NCI-H1436 treated with DMSO at 0.1 percent for 48 hours (cell line): ENCODE measurements around the gene SLC25A44.

Experiments
- DNase-seq: peaks from one replicate; lab custom pipeline; 2025; lab: John Stamatoyannopoulos, UW

Gene SLC25A44

DNA sequence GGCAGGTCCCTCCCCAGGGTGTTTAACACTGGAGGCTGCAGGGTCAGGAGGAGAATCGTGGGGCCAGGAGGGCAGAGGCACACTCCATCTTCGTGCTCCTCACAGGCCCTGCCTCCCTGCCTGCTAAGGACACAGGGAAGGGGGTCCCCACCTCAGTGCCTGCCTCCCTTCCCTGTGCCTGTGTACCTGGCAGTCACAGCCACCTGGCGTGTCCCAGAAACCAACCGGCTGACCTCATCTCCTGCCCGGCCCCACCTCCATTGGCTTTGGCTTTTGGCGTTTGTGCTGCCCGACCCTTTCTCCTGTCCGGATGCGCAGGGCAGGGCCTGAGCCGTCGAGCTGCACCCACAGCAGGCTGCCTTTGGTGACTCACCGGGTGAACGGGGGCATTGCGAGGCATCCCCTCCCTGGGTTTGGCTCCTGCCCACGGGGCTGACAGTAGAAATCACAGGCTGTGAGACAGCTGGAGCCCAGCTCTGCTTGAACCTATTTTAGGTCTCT is 47.5 kb downstream of the SLC25A44 start:
- no peak for DNase-seq

DNA sequence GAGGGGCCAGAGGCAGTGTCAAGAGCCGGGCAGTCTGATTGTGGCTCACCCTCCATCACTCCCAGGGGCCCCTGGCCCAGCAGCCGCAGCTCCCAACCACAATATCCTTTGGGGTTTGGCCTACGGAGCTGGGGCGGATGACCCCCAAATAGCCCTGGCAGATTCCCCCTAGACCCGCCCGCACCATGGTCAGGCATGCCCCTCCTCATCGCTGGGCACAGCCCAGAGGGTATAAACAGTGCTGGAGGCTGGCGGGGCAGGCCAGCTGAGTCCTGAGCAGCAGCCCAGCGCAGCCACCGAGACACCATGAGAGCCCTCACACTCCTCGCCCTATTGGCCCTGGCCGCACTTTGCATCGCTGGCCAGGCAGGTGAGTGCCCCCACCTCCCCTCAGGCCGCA is 48.0 kb downstream of the SLC25A44 start, which contains the start of gene BGLAP:
Gene BGLAP (plus strand): TSS at position 259 of the 400 bp plus-strand sequence. CDS start 48 bp downstream, at position 307.
- no peak for DNase-seq

DNA sequence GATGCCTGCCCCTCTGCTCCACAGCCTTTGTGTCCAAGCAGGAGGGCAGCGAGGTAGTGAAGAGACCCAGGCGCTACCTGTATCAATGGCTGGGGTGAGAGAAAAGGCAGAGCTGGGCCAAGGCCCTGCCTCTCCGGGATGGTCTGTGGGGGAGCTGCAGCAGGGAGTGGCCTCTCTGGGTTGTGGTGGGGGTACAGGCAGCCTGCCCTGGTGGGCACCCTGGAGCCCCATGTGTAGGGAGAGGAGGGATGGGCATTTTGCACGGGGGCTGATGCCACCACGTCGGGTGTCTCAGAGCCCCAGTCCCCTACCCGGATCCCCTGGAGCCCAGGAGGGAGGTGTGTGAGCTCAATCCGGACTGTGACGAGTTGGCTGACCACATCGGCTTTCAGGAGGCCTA is 48.8 kb downstream of the SLC25A44 start:
- no peak for DNase-seq

DNA sequence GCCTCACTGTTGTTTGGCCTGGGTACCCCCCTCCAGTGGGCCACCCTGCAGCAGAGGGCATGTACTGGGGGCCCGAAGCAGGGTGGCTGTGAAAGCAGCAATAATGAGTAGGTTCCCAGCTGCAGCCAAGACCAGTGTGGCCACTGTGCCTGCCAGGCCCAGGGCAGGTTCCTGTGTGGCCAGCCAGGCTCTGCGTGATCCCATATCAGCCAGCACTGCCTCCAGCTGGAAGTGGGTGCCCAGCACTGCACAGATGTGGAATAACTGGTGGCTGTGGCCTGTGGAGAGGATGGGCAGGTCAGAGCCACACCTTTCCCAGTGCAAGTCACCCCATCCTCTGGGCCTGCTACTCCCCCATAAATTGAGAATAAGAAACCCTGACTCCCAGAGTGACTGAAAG is 50.2 kb downstream of the SLC25A44 start:
- no peak for DNase-seq

DNA sequence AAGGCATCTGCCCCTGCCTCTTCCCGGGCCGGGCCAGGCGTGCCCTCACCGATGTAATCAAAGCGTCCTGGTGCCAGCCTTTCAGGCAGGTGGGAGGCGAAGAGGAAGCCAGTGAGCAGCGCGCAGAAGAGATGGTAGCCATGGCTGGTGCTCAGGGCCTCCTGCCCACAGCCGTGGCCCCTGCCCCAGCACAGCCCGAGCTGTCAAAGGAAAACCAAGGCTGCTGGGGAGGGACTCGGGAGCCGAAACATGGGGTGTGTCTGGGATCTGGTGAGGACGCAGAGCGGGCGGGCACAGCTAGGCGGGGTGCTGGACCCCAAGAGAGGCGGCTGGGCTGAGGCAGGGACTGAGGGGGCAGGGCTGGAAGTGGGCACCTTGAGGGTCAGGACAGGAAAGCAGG is 50.8 kb downstream of the SLC25A44 start:
- no peak for DNase-seq

DNA sequence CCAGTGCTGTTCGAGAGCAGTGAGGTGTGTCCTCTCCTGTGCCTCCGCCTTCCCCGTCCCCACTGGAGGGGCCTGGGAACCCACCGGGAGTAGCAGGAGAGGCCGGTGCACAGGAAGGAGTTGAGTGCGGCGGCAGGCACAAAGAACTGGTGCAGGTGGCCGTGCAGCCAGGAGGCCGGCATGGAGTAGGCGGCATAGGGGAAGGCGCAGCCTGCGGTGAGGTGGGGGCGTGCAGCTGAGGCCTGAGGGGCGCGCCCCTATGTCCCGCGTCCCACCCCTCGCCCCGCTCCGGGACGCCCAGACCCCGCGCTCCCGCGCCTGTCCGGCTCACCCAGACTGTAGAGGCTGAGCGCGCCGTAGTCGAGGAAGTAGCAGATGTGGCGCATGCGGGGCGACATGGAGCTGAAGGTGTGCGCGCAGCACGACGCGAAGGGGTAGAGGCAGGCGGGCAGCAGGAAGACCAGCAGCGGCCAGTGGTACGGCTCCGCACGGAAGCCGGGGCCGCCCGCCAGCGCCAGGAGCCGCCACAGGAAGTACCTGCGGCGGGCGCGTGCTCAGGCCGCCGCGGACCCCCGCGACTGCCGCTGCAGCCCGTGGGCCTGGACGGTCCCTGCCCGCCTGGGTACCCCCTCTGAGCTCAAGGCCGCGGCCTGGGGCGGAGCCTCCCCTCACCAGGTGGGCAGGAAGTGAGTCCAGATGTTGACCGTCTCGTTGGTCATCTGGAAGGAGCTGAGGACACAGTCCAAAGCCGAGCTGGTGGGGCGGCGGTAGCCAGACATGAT is 51.7 kb downstream of the SLC25A44 start:
- DNase-seq: no peak

DNA sequence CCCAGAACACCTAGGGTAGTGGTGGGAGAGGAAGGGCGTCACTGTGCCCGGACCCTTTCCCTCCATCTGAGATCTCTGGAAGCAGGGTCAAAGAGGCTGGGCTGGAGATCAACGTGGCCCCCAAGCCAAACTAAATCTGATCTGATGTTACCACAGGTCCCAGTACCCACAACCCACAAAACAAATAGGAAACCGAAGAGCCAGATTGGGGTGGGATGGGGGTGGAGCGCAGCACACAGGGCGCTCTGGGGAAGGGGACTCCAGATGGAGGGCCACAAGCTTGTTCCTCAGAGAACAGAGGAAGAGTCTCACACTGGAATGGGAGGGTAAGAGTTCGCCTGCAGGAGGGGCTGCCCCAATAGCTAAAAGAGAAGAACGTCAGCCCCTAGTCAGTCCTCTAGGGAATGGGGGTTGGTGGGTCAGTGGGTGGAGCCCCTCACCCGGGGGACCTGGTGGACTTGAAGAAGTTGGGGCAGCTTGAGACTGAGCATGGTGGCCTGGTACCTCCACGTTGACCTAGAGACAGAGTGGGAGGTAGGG is 52.4 kb downstream of the SLC25A44 start:
- DNase-seq: no peak

DNA sequence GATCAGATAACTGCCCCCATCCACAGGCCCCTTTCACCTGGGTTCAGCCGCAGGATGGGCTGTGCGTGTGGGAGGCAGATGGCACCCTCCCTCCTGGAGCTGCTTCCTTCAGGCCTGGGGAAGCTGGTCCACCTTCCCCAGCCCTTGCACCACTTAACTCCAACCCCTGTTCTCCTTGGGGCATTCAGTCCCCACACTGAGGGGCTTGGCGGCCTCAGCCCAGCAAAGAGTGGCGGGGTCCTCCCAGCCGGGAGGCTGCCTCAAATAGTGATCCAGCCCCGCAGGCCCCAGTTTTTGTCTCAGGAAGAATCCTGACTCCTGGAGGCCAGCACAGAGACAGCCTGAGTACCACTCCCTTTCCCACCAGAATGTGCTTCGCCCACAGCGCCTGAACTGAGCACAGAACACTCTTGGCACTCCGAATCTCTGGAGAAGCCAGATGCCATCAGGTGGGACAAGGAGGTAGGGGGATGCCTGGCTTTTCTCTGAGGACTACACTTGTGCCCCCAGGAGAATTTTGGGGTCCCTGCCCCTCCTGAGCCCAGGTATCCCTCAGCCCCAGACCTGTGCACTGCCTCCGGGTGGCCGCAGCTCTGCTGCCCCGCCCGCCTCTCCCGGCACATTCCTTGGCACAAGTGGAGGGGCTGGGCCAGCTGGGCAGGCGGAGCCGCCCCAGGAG is 53.0 kb downstream of the SLC25A44 start:
- DNase-seq: no peak

DNA sequence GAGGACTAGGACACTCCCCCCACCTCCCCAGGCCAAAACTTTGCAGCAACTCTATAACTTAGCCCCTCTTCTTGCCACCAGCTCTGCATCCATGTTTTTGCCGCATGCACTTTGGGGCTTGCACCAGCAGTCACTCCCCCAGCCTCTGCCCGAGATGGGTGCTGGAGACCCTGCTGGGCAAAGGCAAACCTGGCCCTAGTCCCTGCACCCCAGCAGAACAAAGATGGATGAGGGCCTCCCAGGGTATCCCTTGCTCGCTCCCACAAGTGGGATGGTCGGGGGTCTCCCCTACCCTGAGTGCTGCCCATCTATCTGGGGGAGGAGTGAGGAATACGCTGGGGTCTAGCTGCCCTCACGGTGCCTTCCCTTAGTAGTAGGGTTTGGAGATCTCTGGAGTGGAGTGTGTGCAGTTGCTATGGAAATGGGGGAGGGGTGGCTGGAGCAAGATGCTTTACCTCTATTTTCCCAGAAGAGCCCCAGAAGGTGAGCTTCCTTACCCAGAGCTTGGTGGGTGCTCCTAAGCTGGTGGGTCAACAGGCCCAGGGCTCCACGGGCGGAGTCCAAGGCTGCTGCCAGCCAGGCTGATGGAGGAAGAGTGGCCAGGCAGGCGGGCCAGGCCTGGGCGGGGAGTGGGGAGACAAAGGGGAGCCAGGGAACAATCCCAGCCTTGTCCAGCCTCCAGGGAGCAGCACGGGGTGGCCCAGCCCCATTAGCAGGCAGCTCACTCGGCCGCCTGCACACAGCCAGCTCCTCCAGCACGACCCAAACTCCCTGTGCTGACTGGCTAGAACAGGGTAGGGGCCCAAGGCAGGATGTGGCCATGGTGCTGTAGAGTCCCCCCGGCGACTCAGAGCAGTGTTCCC is 53.8 kb downstream of the SLC25A44 start, which contains the start of gene PAQR6:
Gene PAQR6 (minus strand): TSS at position 597 of the 863 bp plus-strand sequence. CDS start 1,325 bp downstream, outside the sequence.
- DNase-seq: no peak

DNA sequence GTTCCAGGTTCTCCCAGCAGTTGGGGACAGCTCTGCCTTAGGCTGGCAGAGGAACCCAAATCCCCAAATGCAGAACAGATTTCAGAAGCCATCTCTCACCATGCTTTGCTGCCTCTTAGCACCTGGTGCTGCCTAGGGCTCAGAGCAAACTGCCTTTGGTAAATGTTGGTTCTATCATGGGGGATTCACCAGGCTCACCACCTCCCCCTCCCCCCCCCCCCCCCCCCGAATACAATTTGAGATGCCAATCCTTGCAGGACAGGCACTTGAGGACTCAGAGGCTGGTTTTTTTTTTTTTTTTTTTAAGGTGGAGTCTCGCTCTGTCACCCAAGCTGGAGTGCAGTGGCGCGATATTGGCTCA is 54.4 kb downstream of the SLC25A44 start:
- DNase-seq: no peak

DNA sequence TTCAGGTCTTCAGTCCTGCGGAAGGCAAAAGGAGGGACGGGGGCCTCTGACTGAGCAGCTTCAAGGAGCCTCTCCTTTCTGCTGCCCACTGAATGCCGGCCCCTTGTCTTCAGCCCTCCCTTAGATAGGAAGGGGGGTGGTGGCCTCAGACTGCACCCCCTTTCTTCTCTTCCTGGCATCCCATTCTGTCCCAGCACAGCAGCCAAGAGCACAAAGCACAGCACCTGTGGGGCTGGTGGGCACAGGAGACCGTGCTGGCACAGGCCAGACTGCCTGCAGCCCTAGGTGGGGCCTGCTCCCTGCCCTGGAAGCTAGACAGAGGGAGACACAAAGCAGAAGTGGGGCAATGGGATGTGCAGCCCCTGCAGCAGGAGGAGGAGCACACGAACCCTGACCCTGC is 55.7 kb downstream of the SLC25A44 start:
- no peak for DNase-seq

DNA sequence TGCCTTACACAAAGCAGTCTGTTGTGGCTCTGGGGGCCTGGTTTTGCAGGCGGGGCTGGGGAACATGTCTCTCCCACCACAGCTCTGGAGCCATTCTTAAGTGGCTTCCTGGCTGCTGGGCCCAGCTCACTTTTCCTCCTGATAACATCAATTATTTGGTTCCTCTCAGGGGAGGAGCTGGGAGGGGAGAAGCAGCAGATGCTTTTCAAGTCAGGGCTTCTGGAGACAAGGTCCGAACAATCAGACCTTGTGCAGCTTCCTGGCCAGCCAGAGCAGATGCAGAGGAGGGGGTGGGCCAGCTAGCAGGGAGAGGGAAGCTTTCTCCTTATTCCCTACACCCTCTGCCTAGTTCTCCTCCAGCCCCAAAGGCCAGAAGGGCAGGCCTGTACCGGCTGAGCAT is 57.6 kb downstream of the SLC25A44 start:
- DNase-seq: no peak

DNA sequence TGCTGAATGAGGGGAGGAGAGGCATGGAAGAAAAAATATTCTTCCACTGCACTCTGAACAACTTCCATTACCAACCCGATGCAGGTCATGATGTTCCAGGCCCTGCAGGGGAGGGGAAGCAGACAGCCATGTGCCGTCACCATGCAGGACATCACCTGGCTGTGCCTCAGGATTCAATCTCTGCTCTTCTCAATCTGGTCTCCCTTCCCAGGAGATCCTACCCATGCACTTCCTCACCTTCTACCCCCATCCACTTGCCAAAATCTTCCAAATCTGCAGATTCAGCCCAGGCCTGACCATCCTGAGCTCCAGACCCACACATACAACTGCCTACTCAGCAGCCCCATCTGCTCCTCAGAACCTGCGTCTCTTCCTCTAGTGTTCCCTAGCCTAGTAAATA is 59.7 kb downstream of the SLC25A44 start:
- DNase-seq: no peak

DNA sequence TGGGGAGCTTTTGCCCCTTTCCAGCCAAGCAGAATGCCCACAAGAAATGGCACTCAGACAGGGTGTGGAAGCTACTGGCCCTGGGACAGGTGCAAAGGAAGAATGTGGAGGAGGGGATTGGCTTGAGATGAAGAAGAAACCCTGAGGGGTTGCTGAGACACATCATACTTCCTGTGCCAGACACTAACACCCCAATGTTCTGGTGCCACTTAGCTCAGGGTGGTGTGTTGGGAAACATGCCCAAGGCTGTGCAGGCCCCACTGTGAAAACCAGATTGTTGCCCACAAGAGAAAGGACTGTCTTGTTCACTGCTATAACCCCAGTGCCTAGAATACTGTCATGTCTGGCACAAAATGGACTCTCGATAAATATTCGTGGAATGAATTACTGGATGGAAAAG is 63.8 kb downstream of the SLC25A44 start:
- no peak for DNase-seq

DNA sequence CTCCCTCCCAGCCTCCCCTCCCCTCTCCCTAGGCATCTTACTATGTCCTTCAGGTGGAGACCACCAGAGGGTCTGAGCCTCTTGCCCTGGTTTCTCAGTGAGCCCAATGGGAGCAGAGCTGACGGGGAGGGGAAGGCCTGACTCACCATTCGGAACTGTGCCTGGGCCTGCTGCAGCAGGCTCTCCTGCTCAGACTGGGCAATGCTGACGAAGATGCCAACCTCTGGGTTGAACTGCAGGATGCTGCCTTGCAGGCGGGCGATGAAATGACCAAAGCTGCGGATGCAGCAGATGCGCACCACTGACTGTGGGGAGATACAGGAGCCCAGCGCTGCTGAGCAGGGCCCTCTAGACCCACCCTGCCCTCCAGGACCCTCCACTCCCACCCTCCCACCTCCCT is 65.0 kb downstream of the SLC25A44 start:
- no peak for DNase-seq

DNA sequence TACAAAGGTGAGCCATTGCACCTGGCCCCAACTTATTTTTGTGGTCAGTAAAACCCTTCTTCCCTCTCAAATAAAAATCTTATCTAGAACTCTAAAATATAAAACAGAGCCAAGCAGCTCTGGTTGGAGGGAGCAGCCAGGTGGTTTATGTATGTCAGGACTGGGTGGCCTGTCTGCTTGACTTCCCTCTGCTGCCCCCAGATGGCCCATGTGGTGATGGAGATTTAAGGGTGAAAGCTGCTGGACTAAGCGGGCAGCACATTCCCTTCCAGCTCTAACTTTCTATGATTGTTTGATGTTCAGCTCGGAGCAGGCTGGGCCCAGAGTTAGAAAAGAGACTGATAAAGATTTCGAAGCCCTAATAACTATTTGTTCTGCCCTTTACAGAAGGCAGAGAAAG is 65.9 kb downstream of the SLC25A44 start:
- no peak for DNase-seq

DNA sequence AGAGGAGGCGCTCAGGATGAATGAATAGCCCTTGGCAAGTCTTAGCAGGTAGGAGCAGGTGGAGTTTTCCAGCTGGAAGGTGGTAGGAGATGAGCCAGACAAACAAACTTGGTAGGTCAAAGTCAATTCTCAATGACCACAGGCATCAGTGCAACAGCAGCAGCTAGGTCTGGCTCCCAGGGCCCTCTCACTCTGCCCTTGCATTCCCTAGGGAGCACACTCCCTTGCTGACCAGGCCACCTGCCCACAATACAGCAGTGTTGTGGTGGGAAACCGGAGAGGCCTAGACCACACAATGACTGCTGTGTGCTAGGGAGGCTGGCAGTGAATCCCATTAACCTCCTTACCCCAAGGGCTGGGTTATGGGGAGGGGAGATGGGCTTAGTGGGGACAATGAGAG is 67.0 kb downstream of the SLC25A44 start:
- DNase-seq: no peak
